T-helper 2 cell treated with Interferon-gamma antibody and Interleukin-4, amounts not matched to agents 100 ng/mL and 5 ng/mL, for 36 hours (primary cell): ENCODE results near the gene HGF. TPM values are rescaled to one million over a fixed set of nuclear protein-coding genes. Genes with fewer than 3 reads are reported as not detected.

Experiments used
- intact Hi-C: fragments of 100-400 bp; cut with micrococcal nuclease; formaldehyde crosslinking; loops from one replicate; pipeline ENCODE4 v1.15.1; 2023
- total RNA-seq: library from RNA; stranded (reverse); gene quantifications from 2 replicates; pipeline ENCODE4 v1.2.3, GENCODE V29; 2022

Gene HGF
- total RNA-seq, 1 donor from 2014 or later, result not detected

DNA sequence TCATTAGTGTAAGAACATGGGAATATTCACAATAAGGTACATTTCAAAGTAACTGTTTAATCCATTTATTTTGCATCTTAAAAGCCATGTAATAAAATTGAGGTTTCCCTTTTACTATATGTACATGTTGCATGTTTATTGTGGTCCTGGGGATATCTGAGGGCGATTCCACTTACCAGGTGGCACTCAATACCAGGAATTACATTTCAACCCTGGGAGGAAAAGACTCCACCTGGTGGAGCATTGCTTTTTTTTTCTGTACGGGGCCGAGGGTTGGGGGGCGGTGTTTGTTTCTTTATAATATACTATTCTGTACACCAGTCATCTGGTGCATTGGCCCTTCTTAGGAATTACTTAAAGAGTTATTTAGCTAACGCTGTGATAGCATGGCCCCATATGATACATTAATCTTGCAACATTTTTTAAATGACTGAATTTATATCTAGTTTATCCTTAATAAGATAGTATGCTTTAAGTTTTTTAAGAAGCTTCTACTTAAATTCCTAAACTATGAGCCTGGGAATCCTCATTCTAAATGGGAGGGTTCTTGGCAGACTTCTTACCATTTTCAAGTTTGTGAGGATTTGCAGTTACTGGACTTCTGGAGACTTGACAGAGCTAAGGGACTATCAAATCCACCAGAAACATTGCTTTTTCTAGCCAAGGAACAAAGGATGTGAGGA, 7.2 kb upstream of the HGF start:
- intact Hi-C loops, result no loop called here

DNA sequence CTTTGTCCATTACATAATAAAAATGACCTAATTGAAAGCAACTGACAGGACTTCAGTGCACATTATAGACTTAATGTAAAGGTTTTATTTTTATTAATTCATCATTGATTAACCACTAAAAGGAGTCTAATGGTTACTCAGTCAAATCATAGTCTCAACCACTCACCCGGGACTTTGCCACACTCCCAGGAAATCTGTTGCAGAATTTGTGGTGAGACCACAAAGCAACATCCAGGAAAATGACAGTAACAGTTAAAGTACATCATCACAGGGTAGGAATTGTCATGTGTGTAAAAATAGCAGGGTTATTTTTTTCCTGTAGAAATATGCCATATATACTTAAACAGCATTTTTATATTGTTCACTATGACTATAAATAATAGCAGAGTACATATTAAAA, 6.3 kb upstream of the HGF start:
- intact Hi-C loops, result no loop called here

DNA sequence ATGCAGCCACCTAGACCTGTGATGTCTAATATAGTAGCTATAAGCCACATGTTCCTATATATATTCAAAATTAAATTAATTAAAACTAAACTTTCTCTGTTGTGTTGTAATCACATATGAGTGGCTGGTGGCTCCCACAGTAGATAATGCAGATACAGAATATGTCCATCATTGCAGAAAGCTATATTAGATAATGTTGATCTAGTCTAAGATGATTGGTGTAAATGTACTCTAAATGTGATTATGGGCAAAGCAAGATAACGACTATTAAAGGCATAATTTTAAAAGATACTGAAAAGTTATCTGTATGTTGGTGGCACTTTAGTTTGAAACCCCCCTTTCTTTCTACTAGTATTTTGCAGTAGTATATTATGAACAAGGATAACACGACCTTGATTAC, 5.7 kb upstream of the HGF start:
- intact Hi-C loops, result no loop called here

GRCh38 chr7:81774551-81774950, 4.7 kb upstream of the HGF start:
- intact Hi-C loops, result no loop called here

GRCh38 chr7:81770728-81771223, 929 bp upstream of the HGF start:
- intact Hi-C loops, result no loop called here

DNA sequence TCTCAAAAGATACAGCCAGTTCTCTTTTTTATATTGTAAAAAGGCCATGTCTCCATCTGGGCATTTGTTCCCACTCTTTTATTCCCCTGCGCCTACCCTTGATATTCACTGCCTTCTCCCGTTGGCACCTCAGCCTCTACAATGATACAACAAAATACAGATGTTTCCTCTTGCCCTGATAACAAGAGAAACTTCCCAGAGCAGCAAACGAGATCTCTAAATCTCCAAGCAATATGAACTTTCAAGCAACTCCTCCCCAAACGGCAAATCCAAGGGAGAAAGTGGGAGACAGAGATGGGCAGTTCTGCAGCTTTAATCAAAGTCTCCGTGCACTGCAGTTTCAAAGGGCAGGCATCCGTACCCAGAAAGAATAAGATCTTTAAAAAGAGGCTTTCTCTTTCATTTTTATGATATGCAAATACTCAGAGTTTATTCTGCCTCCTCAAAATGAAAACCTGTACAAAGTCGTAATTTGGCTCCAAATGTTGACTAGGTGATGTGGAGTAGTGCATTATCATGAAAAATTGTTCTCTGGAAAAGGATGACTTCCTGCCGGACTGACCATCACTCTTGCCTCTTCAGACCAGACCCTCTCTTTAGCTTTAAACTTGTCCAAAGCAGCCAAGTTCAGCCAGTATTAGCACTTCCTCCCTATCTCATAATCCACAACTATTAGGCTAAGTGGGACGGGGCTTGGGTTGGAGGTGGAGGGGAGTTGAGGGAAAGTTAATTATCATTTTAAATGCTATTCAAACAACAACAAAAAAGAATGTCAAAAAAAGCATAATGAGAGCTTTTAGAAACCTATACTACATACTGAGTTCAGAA, 682 bp downstream of the HGF start:
- intact Hi-C loops, result no loop called here

GRCh38 chr7:81767926-81768325, 1.9 kb downstream of the HGF start:
- intact Hi-C loops, result no loop called here

- intact Hi-C loops, result no loop called here
Measured at GRCh38 chr7:81761821-81762220, 8.0 kb downstream of the HGF start.

GRCh38 chr7:81761031-81761430, 8.8 kb downstream of the HGF start:
- intact Hi-C loops, result no loop called here

DNA sequence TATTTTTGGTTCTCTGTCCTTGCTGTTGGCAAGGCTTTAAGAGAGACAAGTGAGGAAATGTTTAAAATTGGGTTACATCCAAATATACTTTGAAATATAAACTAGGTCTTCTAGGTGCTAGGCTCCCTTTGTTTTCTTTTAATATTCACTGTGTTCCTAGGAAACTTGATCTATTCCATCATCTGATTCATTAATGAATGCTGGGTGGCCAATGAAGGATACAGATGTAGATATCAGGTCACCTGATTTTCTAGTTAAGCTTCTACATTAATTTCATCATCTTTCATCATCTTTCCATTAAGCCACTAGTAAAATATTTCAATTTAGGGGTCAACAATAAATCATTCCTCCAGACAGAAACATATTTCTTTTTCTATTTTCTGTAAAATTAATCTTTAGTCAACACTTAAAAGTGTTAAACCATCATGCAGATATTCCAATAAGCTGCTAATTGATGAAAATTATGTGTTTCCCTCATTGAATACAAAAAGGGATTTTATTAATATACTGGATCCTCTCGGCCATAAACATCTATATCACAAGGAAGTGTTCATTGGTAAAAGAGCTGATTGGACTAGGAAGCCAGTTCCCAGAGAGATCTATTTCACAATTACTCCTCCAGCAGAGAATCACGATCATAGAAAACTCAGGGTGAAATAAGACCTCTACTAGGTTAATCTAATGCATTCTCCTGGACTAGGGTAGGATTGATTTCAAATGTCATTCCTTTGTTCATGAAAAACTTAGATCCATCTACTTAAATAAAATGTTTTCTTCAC, 14.7 kb downstream of the HGF start:
- intact Hi-C loops, result loop anchor here (10.0 kb wide), 1 partner anchor 60 kb away; no protein-coding TSS in a partner anchor

- intact Hi-C loops, result loop anchor here (10.0 kb wide), 1 partner anchor 59 kb away; no protein-coding TSS in a partner anchor
Measured at GRCh38 chr7:81753392-81753791, 16.5 kb downstream of the HGF start.

- intact Hi-C loops, result loop anchor here (10.0 kb wide), 1 partner anchor 58 kb away; no protein-coding TSS in a partner anchor
Measured at GRCh38 chr7:81752318-81752714, 17.5 kb downstream of the HGF start.

DNA sequence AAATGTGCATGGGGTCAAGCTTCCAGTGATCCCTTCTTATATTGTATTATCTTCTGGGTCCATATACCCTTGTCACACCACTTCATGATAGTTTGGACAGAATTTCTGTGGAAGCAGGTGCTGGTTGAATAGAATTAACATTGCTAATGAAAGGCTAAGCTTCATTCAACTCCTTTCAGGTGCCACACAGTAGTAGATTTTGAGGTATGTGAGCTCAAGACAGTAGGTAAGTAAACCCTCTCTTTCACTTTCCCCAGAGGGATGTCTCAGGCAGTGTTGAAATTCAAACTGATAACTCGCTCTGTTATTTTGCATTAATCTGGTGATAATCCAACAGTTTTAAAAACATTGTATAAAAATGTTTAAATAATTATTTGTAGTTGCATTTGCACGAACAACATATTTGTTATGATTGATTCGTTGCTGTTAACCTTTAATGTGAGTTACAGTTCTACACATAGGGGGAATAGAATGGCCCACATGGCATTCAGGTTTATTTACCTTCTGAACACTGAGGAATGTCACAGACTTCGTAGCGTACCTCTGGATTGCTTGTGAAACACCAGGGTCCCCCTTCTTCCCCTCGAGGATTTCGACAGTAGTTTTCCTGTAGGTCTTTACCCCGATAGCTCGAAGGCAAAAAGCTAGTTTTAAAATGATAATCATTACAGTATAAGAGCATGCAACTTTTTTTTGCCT, 18.1 kb downstream of the HGF start:
- intact Hi-C loops, result loop anchor here (10.0 kb wide), 1 partner anchor 57 kb away; no protein-coding TSS in a partner anchor

DNA sequence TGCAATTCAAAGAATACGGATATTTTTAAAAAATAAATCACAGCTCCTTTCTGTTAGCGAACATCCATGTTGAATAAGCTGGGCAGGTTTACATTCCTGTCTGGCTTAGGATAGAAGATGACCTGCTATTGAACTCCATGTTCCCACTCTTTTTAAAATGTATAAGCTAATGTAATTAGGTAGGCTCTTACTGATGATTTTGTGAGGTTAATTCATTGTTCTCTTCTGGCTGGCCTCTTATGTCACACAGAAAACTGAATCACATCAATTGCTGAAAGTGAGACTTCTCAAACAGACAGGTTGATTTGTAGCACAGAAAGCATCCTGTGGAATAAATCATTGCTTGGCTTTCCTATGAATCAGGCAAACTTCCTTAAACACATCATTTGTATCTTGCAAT, 24.2 kb downstream of the HGF start:
- intact Hi-C loops, result no loop called here

DNA sequence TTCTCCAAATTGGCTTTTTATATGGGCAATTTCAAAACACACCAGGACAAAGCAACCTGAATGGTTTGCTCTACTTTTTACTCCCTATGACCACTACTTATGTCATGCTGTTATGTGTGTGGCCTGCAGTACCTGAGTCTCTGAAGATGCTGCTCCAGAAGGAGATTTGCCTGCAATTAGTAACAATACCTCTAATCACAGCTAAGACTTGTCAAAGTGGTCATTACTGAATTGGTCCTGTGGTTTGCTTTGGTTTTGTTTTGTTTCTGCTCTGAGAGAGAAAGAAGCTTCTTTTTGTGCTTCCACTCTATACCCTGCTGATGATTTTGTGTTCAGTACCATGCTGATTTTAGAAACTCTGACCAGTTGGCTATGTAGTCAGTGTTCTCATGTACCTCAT, 25.5 kb downstream of the HGF start:
- intact Hi-C loops, result no loop called here

DNA sequence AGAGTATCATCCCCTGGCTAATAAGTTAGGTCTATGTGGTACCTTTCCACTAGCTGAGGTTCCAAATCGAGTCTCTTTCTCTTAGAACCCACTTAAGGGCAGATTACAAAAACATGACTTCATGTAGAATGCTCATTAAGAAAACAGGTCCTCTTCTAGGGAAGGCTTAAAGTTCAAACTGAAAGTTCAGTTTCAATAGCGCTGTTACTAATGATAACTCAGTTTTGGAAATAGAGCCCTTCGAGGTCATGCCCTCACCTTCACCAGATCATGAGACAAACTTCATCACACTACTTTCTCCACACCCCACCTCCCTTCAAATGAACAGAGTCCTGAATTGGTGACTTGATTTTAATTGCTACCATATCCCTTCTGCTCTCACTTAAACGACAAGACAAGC, 26.2 kb downstream of the HGF start:
- intact Hi-C loops, result no loop called here

GRCh38 chr7:81743201-81743600, 26.6 kb downstream of the HGF start:
- intact Hi-C loops, result no loop called here

DNA sequence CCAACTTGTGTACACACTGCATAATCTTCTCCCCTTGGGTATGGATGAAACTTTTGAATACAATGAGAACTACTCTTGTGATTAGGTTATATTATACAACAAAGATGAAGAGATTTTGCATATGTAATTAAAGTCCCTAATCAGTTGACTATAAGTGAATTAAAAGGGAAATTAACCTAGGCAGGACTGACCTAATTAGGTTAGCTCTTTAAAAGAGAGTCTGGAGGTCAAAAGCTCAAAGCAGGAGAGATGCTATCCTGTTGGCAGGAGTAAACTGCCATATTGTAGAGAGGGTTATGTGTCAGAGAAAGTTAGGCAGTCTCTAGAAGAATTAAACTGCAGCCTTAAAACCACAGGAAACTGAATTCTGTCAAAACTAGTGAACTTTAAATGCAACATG, 29.4 kb downstream of the HGF start:
- intact Hi-C loops, result no loop called here

GRCh38 chr7:81736091-81736490, 33.8 kb downstream of the HGF start:
- intact Hi-C loops, result no loop called here

DNA sequence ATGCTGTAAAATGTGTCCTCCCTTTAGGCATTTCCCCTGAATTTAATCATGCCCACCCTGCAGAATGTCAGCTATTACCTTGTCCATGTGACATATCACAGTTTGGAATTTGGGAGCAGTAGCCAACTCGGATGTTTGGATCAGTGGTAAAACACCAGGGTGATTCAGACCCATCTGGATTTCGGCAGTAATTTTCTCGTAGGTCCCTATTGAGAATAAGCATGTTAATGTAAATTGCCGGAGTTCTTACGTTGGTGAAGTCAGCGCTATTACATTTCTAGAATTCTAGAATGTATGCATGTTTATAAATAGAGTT, 44.1 kb downstream of the HGF start:
- intact Hi-C loops, result no loop called here
